ENCODE results near the gene ST8SIA6.

ST8SIA6 gene

DNA sequence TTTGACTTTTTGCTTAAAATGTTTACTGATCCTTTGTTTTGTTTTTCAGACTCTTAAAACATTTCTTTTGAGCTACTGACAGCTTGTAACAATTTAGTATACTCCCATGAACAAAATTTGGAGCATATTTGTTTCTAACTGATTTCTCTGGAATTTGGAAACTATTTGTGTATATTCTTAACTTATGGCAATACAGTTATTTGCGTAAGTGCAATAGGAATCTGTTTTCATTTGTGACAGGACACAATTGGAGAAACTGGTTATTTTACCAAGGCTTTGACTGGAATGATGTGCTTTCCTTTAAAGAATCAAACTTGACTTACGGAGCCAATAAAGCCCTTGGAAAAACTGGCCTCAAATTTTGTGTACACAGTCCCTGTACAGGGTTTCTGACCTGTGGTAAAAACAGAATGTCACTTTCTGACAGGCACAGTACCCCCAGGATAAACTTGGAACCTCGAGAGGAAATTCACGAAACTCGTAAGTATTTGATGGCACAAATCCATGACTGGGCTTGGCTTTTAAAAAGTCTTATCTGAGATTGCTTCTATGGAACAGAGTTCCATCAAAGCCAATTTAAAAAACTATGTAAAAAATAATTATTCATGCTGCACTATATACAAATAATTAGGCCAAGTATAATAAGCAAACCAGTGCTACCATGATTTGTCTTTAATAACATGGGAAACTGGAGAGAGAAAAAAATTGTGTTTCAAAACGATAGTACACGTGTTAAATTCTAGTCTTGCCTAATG, 70.4 kb downstream of the ST8SIA6 start:
- no peak for DNase-seq

DNA sequence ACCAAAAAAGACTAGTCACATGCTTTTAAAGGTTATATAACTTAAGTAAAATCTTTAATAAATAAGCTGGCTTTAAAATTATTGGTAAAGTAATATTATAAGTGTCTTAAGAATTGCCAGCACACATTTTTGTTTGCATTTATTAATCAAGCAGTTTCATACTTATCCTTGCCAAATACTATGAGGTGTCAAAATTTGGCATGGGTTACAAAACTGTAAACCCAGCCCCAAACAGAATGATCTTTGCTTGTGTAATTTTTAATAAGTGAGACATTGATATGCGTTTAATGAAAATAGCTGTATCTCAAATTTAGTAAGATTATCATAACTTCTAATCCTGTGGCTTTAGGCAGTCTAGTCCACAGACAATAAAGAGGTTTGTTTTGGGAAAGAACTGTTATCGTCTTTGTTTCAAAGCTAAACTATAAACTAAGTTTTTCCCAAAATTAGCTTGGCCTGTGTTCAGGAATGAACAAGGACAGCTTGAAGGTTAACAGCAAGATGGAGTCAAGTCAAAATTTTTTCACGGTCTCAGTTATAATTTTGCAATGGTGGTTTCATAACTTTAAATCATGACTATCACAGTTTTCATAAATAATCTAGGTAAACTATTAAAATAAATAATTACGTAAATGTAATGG, 72.8 kb downstream of the ST8SIA6 start:
- no peak for DNase-seq

DNA sequence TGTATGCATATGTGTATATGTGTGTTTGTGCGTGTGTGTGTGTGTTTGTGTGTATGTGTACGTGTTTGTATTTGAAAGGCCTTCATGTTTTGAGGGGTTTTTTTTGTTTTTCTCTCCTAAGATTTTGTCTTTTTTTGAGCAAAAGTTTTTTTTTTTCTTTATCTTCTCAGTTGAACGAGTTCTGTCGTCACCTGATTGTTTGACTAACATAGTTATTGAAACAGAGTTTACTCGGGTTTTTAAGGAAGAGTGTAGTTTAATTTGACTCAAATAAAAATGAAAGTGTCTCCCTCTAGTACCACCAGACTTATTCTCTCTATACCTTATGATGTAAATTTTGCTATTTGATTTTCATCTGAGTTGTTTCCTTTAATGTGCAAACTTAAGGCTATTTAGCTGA, 73.5 kb downstream of the ST8SIA6 start:
- DNase-seq = no peak

DNA sequence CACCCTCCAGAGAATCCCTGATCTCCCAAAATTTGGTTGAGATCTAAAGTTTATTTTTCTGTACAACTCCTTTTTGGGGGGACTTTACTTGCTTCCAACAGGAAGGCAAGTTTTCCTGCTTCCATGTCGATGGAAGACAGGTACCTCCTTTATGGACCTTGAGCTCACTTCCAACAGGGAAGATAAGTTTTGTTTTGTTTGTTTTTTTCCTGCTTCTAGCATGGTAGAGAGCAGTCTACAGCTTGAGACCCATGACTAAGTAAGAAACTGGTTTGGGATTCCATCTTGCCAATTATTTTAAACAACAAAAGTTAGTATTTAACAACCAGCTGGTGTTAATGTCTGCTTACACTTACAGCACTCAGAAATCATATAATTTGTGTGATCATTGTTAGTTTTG, 74.4 kb downstream of the ST8SIA6 start:
- no peak for DNase-seq

DNA sequence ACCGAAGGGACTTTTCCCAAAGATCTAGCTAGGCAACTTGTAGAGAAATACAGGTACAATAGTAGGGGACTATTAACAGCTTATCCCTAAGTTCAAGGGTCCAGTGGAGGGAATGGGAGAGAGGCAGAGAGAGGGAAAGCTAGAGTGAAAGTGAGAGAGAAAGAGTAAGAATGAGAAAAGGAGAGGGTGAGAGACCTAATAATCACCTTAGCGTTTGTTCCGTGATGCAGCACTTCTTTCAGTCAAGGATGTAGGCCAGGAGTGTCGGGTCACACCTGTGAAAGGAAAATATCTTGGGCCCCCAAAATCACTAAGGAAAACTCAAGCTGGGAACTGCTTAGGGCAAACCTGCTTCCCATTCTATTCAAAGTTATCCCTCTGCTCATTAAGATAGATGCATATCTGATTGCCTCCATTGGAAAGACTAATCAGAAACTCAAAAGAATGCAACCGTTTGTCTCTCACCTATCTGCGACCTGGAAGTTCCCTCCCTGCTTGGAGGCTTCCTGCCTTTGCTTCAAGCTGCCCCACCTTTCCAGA, 75.2 kb downstream of the ST8SIA6 start:
- DNase-seq = no peak

DNA sequence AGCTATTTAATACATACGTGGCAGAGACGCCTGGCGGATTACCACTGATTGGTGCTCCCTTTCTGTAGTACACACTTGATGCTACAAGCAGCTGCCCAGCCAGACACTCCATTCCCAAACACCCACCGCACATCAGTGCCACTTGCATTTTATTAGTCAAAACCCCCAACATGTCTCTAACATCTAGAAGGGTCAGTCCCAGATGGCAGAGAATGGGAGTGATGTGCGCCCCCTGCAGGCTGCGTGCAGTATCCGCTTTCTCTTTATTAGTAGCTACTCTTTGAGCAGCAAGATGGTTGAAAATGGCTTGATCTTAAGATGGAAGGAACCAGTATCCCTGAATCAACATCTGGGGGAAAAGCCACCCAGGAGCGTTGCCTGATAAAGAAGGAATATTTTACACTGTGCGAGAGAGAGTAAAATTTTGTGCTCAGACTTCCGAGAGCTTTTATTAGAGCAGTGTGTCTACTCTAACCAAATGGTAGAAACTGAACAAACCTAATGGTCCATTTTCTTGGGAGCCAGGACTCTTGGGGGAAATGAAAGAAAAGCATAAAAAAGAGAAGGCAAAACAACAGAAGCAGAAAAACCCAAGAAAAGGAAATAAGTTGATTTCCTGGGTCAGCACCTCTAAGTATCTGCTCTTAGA, 78.3 kb downstream of the ST8SIA6 start:
- no peak for DNase-seq

DNA sequence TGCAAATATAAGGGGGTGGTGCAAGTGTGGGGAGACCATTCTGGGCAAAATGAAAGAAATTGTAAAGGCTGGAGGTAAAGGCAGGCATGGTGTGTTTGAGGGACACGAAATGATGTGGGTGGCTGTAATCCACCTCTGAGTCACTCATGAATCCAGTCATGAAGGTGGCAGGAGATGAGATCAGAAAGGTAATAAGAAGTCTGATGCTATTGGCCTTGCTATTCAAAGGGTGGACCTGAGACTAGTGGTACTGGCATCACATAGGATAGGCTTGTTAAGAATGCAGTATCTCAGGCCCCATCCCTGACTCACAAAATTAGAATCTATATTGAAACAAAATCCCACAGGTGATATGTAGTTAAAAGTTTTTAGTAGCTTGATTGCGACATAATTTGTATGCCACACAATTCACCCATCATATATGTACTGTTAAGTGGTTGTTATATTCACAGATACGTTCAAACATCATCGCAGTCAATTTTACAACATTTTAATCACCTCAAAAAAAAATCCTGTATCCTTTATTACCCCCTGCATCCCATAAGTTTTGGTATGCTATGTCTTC, 85.6 kb downstream of the ST8SIA6 start:
- no peak for DNase-seq

DNA sequence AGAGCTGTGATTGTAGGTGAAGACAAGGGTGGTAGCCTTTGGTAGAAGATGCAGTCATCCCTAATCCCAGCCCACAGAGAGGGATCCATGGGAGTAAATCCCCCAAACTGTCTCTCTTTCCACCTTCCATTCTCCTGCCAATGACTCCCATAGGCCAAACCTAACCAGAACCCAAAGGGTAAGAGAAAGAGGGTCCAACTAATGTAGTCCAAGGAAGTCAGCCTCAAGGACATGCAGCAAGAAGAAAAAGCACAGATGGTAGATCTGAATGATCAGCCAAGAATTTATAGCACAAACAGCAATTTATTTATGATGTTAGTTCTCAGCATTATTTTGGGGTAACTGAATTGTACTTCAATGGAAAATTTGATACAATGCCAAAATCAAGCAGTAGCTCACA, 87.7 kb downstream of the ST8SIA6 start:
- no peak for DNase-seq

DNA sequence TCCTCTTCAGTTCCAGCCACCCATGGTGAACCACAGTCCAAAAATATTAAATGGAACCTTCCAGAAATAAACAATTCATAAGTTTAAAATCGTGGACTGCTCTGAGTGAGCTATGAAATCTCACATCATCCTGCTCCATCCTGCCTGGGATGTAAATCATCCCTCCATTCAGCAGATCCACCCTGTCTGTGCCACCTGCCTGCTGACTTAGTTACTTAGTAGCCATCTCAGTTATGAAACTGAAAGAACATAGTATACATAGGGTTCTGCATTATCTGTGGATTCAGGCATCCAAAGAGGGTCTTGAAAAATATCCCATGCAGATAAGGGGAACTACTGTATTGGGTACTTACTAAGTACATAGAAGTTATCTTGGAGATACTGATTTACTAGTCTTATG, 89.0 kb downstream of the ST8SIA6 start:
- DNase-seq = no peak

DNA sequence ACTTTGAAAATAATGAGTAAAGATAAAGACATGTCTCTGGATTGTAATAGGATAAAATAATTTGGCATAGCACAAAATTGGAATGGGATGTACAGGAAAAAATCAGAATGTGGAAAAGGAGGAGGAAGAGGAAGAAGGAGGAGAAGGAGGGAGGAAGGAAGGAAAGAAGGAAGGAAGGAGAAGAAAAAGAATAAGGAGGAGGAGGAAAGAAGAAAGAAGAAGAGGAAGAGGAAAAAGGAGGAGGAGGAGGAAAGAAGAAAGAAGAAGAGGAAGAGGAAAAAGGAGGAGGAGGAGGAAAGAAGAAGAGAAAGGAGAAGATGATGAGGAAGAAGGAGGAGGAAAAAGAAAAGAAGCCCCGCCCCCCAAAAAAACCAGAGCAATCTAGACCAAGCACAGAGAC, 95.9 kb downstream of the ST8SIA6 start:
- DNase-seq = no peak

DNA sequence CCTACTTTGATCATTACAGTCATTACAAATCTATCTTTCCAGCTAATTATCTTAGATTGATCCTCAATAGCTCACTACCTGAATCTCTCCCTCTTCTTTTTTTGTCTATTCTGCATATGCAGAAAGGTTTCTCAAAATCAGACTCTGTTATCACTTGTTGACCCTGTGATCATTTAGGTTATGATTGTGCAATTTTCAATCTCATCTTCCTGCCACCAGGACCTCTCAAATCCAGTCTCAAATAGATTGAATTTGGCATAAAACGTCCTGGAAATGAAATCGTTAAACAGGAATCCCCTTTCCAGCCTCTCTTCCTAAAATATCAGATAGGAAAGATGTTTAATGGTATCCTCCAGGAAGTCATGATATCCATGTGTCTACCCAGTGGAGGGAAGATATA, 96.6 kb downstream of the ST8SIA6 start:
- no peak for DNase-seq

DNA sequence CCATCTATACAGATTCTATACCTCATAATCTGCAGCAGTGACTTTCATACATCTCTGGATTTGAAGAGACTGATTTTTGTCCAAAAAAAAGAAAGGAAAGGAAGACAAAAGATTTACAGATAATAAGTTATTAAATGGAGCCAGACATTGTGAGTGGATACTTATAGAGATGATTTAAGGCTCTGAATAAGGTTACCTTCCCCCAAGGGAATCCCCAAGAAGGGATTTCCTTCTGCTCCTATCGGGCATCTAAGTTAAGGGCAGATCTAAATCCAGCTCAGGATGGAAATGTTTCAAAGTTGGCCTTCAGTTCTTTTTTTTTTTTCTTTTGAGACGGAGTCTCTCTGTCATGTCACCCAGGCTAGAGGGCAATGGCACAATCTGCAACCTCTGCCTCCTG, 97.6 kb downstream of the ST8SIA6 start:
- no peak for DNase-seq

DNA sequence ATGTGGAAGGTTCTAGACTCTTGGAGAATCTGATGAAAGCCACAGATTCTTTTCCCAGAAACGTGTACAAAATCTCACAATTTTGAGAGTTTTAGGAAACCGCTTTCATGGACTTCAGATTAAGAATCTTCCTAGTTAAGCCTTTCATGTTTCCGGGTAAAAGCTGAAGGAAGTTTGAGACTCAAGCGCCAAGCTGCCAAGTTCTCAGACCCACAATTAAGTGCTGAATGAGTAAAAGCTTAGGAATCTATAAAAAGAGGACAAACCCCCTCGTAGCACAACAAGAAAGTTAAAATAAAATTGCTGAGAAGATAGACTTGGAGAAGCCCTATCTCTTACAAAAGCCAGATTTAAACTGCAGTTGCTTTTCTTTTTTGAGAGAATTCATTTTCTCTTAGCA, 99.6 kb downstream of the ST8SIA6 start:
- DNase-seq = no peak

DNA sequence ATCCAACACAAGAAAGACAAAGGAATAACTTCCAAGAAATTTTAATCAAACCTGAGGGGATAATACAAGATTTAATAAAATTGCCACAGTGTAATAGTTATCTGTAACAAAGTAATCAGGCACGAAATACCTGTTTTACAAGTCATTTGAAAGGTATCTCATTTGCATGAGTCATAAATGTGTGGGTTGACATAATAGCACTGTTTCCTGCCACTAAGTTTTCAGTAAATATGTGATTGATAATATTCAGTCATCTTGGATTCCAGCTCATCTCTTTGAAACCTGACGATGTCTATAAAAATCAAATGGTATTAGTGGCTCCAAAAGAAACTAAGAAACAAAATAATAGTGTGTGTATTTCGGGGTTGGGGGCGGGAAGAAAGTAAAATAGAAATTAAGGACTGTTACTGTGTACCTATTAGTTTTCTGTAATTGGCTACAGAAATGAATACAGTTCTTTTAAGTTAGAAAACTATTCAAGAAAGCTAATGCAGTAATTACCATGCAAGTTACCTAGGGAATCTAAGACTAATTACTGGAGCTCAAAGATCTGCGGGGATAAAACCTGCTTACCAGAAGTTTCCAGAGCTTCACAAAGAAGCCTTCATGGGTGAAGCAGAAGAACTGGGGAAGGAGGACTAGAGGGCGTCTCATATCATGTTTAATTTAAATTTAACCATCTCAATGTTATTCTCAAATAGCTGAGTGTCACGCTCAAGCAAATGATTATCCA, 100.7 kb downstream of the ST8SIA6 start:
- no peak for DNase-seq

DNA sequence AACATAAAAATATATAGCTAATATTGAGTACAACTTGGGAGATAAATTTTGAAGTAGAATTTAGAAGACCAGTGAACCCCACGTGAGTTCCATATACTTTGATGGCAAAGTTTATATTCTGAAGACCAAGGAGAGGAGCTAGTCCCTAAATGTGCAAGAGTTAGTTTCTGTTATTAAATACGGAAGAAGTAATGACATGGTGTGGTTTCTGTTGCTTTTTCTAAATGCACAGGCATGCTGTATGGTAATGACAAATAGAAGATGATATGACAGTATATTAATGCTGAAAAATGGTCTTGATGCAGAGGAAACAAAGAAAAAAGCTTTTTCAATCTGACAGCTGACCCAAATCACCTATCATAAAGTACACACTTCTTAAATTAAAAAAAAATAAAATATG, 101.8 kb downstream of the ST8SIA6 start:
- no peak for DNase-seq

DNA sequence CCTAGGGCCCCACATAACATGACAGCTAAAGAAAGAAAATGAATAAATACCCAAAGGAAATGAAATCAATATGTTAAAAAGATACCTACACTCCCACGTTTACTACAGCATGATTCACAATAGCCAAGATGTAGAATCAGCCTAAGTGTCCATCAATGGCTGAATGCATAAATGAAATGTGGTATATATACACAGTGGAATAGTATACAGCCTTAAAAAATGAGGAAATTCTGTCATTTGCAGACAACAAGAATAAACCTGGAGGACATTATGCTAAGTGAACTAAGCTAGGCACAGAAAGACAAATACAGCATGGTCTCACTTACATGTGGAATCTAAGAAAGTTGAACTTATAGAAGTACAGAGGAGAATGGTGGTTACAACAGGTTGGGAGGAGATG, 102.9 kb downstream of the ST8SIA6 start:
- DNase-seq = no peak

DNA sequence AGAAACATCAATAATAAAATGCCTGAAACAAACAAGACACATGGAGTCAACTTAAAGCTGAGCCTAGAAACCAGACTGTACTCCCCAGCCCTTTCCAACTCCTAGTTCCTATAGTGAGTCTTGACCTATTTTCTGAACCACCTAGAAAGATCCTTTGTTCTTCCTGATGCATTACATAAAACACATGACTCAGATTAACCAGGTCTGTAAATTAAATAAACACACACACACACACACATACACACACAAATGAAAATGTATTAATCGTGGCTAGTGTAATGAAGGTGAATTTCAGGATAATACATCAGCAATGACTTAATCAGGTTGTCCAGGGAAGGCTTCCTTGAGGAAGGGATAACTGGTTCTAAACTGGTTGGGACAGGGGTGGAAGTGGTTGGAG, 104.7 kb downstream of the ST8SIA6 start:
- DNase-seq = no peak

DNA sequence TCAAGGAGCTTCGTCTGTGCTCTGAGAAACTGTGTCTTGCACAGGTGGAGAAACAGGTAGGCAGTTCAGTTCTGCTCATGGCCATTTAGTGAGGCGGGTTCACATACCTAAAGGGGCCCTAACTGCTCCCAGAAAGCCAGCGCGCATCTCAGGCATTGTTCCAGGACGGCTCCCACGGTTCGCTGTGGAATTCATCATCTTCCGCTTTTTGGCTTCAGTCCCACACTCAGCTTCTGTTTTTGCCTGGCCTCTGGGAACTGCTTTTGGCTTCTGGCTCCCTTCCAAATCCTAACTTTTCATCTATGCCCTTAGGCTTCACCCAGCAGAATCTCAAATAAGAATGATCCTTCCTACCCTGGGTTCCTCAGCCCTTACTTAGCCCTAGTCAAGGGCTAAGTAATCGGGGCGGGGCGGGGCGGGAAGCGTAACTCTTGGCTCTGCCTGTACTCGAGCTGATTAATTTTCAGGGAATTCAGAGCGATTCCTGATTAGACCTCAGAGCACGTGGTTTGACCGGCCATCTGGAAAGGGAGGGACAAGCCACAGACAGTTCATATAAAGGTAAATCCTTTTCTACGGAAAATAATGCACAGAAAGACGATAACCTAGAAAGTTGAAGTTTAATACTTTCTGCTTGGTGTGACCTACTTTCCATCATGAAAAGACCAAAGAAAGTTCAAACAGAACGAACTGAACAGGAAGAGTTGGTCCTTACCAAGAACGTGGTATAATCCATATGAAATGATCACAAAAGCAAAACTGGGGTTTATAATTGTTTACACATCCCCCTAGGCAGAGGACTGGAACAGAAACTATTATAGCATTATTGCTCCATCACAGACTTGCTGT, 105.7 kb downstream of the ST8SIA6 start:
- no peak for DNase-seq

DNA sequence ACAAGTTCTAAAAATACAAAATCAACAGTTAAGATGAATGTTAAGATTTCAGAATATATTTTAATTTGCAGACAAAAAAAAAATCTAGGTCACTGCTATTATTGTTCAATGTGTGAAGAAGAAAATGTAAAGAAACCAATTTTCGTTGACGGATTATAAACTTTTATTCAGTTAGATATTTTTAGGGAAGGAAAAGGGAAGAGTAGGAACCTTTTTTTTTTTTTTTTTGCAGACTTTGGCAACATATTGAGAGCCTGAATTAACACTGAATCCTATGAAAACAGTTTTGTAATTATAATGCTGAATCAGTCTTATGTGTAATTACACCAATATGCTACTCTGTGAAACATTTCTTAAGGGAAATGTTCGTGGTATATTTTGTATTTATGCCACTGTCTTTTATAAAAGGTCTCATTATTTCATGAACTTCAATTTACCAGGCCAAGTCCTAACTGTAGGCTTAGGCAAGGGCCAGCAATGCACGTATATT, 106.3 kb downstream of the ST8SIA6 start:
- no peak for DNase-seq

DNA sequence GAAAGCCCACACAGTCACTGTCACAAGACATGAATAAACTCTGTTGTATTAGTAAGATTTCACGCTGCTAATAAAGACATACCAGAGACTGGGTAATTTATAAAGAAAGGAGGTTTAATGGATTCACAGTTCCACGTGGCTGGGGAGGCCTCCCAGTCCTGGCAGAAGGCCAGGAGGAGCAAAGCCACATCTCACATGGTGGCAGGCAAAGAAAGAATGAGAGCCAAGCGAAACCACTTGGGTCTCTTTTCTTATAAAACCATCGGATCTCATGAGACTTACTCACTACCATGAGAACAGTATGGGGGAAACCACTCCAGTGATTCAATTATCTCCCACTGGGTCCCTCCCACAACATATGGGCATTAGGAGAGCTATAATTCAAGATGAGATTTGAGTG, 110.2 kb downstream of the ST8SIA6 start:
- no peak for DNase-seq

DNA sequence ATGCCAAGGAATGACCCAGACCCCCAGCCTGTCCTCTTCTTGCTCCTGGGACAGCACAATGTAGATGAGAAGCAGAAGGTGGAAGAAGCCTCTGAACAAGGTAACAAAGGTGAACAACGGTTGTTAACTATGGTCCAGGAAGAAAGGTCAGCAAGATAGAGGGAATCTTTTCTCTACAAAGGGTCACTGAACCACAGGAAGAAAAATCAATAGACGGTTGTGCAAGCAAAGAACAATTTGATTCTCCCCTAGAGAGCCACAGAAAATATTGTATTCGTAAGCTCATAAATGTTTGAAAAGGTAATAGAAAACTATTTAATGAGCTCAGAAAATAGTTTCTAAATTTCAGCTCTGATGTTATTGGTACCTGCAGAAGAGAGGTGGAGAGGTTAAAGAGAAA, 111.3 kb downstream of the ST8SIA6 start:
- no peak for DNase-seq

Data from NCI-H2107 (cell line).